Liver (tissue), 9 donors: ENCODE results near the gene LCP2. TPM values are rescaled to one million over a fixed set of nuclear protein-coding genes. Genes with fewer than 3 reads are reported as not detected.

ENCODE experiments used
- DNase-seq: peaks from one replicate; pipeline ENCODE4 v3.0.0-alpha.2; 2017; ENCODE audit warnings: low spot score
- H3K27ac ChIP-seq, 2 donors: one replicate each; pipeline ENCODE4 v1.7.0; 2013; ENCODE audit warnings: inconsistent platforms in 2 of 2, low read length in 2 of 2, control low read depth in 1 of 2, low read depth in 1 of 2, mild to moderate bottlenecking in 1 of 2
- H3K27me3 ChIP-seq, 4 donors: one replicate each; pipeline versions ENCODE4 v1.6.1 to v1.7.0; 2013; ENCODE audit warnings: low read length in 3 of 4, inconsistent platforms in 1 of 4, mild to moderate bottlenecking in 1 of 4, moderate library complexity in 1 of 4; ENCODE audit not compliant: control insufficient read depth in 4 of 4, insufficient read depth in 4 of 4
- H3K36me3 ChIP-seq, 4 donors: one replicate each; pipeline versions ENCODE4 v1.6.1 to v1.7.0; 2013; ENCODE audit warnings: low read length in 3 of 4, mild to moderate bottlenecking in 3 of 4, low read depth in 1 of 4, moderate library complexity in 1 of 4; ENCODE audit not compliant: control insufficient read depth in 4 of 4, insufficient read depth in 3 of 4
- H3K4me1 ChIP-seq, 4 donors: one replicate each; pipeline versions ENCODE4 v1.6.1 to v1.7.0; 2013; ENCODE audit warnings: low read length in 3 of 4, mild to moderate bottlenecking in 3 of 4, moderate library complexity in 1 of 4; ENCODE audit not compliant: control insufficient read depth in 4 of 4, insufficient read depth in 4 of 4
- H3K4me3 ChIP-seq, 3 donors: one replicate each; pipeline versions ENCODE4 v1.6.1 to v1.7.0; 2013; ENCODE audit warnings: low read length in 3 of 3, control low read depth in 1 of 3, low read depth in 1 of 3, mild to moderate bottlenecking in 1 of 3
- H3K9ac ChIP-seq, 2 donors: one replicate each; pipeline ENCODE4 v1.7.0; 2013; ENCODE audit warnings: low read length in 2 of 2, mild to moderate bottlenecking in 2 of 2, moderate library complexity in 2 of 2, control low read depth in 1 of 2, low read depth in 1 of 2
- H3K9me3 ChIP-seq, 4 donors: one replicate each; pipeline versions ENCODE4 v1.6.1 to v1.7.0; 2013; ENCODE audit warnings: low read length in 3 of 4; ENCODE audit not compliant: control insufficient read depth in 4 of 4
- EGR1 ChIP-seq, 2 donors: IDR thresholded peaks; 2 replicates each; pipeline ENCODE4 v1.6.1; 2016 to 2018; ENCODE audit warnings: antibody characterized with exemption in 2 of 2, low read depth in 2 of 2
- FOXA1 ChIP-seq: IDR thresholded peaks from 2 replicates; pipeline ENCODE4 v1.6.1; 2016; ENCODE audit warnings: antibody characterized with exemption
- FOXA2 ChIP-seq: IDR thresholded peaks from 2 replicates; pipeline ENCODE4 v1.6.1; 2016; ENCODE audit warnings: antibody characterized with exemption
- GABPA ChIP-seq, 2 donors: IDR thresholded peaks in 1 of 2; conservative IDR thresholded peaks in 1 of 2; 2 replicates each; pipeline ENCODE4 v1.6.1; 2016; ENCODE audit warnings: antibody characterized with exemption in 2 of 2, mild to moderate bottlenecking in 1 of 2, moderate library complexity in 1 of 2
- HNF4A ChIP-seq, 2 donors: conservative IDR thresholded peaks; 2 replicates each; pipeline ENCODE4 v1.6.1; 2016; ENCODE audit warnings: antibody characterized with exemption in 2 of 2, mild to moderate bottlenecking in 2 of 2
- HNF4G ChIP-seq: IDR thresholded peaks from 2 replicates; pipeline ENCODE4 v1.6.1; 2016; ENCODE audit warnings: antibody characterized with exemption
- JUND ChIP-seq, 2 donors: IDR thresholded peaks; 2 replicates each; pipeline ENCODE4 v1.6.1; 2016; ENCODE audit warnings: antibody characterized with exemption in 2 of 2
- NR2F2 ChIP-seq: IDR thresholded peaks from 2 replicates; pipeline ENCODE4 v1.6.1; 2016; ENCODE audit warnings: antibody characterized with exemption
- RXRA ChIP-seq, 2 donors: IDR thresholded peaks; 2 replicates each; pipeline ENCODE4 v1.6.1; 2017 to 2018; ENCODE audit warnings: antibody characterized with exemption in 2 of 2, mild to moderate bottlenecking in 1 of 2
- TAF1 ChIP-seq: conservative IDR thresholded peaks from 2 replicates; pipeline ENCODE4 v1.6.1; 2016; ENCODE audit warnings: antibody characterized with exemption, mild to moderate bottlenecking
- YY1 ChIP-seq: IDR thresholded peaks from 2 replicates; pipeline ENCODE4 v1.6.1; 2016; ENCODE audit warnings: antibody characterized with exemption, mild to moderate bottlenecking
- WGBS: extraction: QIAGEN DNeasy Blood & Tissue Kit; methylation state at CpG from one replicate; pipeline ENCODE4 v1.1.7; 2013; 5-methylcytosine and 5-hydroxymethylcytosine counted together
- polyA plus RNA-seq, 2 donors: library from polyadenylated mRNA; stranded (reverse) in 1 of 2; unstranded in 1 of 2; fragments of 200-250 nt in 1 of 2; fragments of >200 nt in 1 of 2; fragmentation: Nextera tagmentation in 1 of 2; extraction: Ambion mirVana in 1 of 2; gene quantifications; one replicate each; pipeline versions ENCODE4 v1.2.1 to v1.2.3, GENCODE V29; 2013 to 2015
- total RNA-seq, 2 donors: library from RNA; depleted of rRNA; stranded (reverse); fragments of >200 nt; gene quantifications; one replicate each; pipeline ENCODE4 v1.2.3, GENCODE V29; 2014
- TF ChIP-seq, protein P1 (sequence below): IDR thresholded peaks from 2 replicates; pipeline ENCODE4 v1.6.1; 2016; ENCODE audit warnings: antibody characterized with exemption
- TF ChIP-seq, protein P2 (sequence below): IDR thresholded peaks from 2 replicates; pipeline ENCODE4 v1.6.1; 2016; ENCODE audit warnings: antibody characterized with exemption, mild to moderate bottlenecking
- TF ChIP-seq, protein P3 (sequence below): IDR thresholded peaks from 2 replicates; pipeline ENCODE4 v1.6.1; 2016; ENCODE audit warnings: antibody characterized with exemption
- TF ChIP-seq, protein P4 (sequence below): fragments of 150-350 bp; IDR thresholded peaks from 2 replicates; pipeline ENCODE4 v1.5.1; 2017; ENCODE audit warnings: improper control_type of control experiment, low read depth, low read length; ENCODE audit not compliant: missing input control
- TF ChIP-seq, protein P5 (sequence below): IDR thresholded peaks from 2 replicates; pipeline ENCODE4 v1.6.1; 2016; ENCODE audit warnings: antibody characterized with exemption
- donor health status: healthy.
- donor health status: healthy.
- donor health status: healthy.
- donor health status: healthy.
- donor health status: healthy.

The LCP2 gene
- total and polyA plus RNA-seq, 4 donors: 3.6 to 16.3 (median 6.7) TPM

DNA sequence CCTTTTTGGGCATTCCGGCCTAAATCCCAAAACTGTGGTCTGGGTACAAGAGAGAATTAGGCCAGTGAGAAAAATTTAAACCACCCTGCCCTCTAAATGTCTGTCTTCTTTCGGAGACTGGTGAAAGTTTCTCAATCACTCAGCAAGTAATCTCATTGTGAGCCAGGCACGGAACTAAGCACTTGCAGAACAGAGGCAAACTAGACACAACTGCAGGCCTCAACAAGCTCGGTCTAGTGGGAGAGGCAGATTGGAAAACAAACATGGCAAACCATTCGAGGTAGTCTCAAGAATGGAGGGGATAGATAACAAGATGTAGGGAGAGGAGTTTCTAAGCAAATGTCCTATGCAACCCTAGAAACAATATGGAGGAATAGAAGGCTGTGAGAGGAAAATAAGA lies 73.7 kb downstream of the LCP2 start:
- Histone ChIP-seq H3K4me1 (no peaks in the 10 kb centered on the region), H3K9ac (no peak overlapping the region), H3K27ac (no peak overlapping the region), H3K4me3 (no peak overlapping the region), H3K27me3 (no peaks in the 10 kb centered on the region), H3K36me3 (no peaks in the 10 kb centered on the region), H3K9me3 (no peaks in the 10 kb centered on the region)
- DNase-seq: no peak
- WGBS: 77% methylated on average over 5 of the region's 5 CpGs
- TF ChIP-seq, protein P1, sequence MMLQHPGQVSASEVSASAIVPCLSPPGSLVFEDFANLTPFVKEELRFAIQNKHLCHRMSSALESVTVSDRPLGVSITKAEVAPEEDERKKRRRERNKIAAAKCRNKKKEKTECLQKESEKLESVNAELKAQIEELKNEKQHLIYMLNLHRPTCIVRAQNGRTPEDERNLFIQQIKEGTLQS: no peak
- TF ChIP-seq YY1 (no peak), TAF1 (no peak), HNF4A (conservative IDR thresholded peaks at IDR 0.05) (no peak), HNF4G (no peak), JUND (IDR thresholded peaks at IDR 0.05) (no peak), RXRA (IDR thresholded peaks at IDR 0.05) (no peak), GABPA (IDR thresholded peaks at IDR 0.05 in 1 of 2, conservative IDR thresholded peaks at IDR 0.05 in 1 of 2) (no peak), EGR1 (IDR thresholded peaks at IDR 0.05; ENCODE audit: low read depth in 2 of 2) (no peak), NR2F2 (no peak), FOXA2 (no peak), FOXA1 (no peak)
- TF ChIP-seq, protein P2, sequence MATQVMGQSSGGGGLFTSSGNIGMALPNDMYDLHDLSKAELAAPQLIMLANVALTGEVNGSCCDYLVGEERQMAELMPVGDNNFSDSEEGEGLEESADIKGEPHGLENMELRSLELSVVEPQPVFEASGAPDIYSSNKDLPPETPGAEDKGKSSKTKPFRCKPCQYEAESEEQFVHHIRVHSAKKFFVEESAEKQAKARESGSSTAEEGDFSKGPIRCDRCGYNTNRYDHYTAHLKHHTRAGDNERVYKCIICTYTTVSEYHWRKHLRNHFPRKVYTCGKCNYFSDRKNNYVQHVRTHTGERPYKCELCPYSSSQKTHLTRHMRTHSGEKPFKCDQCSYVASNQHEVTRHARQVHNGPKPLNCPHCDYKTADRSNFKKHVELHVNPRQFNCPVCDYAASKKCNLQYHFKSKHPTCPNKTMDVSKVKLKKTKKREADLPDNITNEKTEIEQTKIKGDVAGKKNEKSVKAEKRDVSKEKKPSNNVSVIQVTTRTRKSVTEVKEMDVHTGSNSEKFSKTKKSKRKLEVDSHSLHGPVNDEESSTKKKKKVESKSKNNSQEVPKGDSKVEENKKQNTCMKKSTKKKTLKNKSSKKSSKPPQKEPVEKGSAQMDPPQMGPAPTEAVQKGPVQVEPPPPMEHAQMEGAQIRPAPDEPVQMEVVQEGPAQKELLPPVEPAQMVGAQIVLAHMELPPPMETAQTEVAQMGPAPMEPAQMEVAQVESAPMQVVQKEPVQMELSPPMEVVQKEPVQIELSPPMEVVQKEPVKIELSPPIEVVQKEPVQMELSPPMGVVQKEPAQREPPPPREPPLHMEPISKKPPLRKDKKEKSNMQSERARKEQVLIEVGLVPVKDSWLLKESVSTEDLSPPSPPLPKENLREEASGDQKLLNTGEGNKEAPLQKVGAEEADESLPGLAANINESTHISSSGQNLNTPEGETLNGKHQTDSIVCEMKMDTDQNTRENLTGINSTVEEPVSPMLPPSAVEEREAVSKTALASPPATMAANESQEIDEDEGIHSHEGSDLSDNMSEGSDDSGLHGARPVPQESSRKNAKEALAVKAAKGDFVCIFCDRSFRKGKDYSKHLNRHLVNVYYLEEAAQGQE: no peak
- TF ChIP-seq, protein P3, sequence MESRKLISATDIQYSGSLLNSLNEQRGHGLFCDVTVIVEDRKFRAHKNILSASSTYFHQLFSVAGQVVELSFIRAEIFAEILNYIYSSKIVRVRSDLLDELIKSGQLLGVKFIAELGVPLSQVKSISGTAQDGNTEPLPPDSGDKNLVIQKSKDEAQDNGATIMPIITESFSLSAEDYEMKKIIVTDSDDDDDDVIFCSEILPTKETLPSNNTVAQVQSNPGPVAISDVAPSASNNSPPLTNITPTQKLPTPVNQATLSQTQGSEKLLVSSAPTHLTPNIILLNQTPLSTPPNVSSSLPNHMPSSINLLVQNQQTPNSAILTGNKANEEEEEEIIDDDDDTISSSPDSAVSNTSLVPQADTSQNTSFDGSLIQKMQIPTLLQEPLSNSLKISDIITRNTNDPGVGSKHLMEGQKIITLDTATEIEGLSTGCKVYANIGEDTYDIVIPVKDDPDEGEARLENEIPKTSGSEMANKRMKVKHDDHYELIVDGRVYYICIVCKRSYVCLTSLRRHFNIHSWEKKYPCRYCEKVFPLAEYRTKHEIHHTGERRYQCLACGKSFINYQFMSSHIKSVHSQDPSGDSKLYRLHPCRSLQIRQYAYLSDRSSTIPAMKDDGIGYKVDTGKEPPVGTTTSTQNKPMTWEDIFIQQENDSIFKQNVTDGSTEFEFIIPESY: no peak
- TF ChIP-seq, protein P4, sequence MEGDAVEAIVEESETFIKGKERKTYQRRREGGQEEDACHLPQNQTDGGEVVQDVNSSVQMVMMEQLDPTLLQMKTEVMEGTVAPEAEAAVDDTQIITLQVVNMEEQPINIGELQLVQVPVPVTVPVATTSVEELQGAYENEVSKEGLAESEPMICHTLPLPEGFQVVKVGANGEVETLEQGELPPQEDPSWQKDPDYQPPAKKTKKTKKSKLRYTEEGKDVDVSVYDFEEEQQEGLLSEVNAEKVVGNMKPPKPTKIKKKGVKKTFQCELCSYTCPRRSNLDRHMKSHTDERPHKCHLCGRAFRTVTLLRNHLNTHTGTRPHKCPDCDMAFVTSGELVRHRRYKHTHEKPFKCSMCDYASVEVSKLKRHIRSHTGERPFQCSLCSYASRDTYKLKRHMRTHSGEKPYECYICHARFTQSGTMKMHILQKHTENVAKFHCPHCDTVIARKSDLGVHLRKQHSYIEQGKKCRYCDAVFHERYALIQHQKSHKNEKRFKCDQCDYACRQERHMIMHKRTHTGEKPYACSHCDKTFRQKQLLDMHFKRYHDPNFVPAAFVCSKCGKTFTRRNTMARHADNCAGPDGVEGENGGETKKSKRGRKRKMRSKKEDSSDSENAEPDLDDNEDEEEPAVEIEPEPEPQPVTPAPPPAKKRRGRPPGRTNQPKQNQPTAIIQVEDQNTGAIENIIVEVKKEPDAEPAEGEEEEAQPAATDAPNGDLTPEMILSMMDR: no peak
- TF ChIP-seq, protein P5, sequence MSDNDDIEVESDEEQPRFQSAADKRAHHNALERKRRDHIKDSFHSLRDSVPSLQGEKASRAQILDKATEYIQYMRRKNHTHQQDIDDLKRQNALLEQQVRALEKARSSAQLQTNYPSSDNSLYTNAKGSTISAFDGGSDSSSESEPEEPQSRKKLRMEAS: no peak

DNA sequence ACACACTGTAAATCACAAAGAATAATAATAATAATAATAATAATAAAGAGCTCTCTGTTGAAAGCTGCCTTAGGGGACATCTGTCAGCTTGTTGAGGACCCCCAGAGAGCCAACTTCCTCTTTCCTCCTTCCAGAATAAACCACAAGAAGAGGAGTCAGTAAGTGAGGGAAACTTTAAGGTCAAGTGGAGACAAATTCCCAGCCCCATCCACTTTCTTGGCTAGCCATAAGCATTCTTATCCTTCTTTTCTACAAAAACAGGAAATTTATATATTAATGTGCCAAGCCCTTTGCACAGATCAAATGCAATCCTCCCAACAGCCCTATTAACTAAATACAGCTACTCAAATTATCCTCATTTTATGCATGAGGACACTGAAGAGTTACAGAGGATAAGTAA lies 74.2 kb downstream of the LCP2 start:
- H3K9ac ChIP-seq: no peak overlapping the region
- TF ChIP-seq RXRA (IDR thresholded peaks at IDR 0.05) (peak in 1 of 2 donors; percentile 9), NR2F2 (peak; percentile 9), YY1 (no peak)
- H3K4me1 ChIP-seq: no peaks in the 10 kb centered on the region
- H3K4me3 ChIP-seq: no peak overlapping the region
- H3K9me3 ChIP-seq: no peaks in the 10 kb centered on the region
- no peak for DNase-seq
- no peaks in the 10 kb centered on the region for H3K36me3 ChIP-seq
- H3K27me3 ChIP-seq: no peaks in the 10 kb centered on the region
- no peak overlapping the region for H3K27ac ChIP-seq
